Left ventricle myocardium inferior (tissue), 1 donor: ENCODE results near the gene KLHL11. TPM values are rescaled to one million over a fixed set of nuclear protein-coding genes. Genes with fewer than 3 reads are reported as not detected.
"Not testable (repeated sequence)": the region's sequence is repeated elsewhere in the genome, so short reads cannot be mapped to it uniquely, and the experiment has no call there.

Source experiments
- DNase-seq: peaks from one replicate; pipeline ENCODE4 v3.0.0-alpha.2; 2020
- H3K27ac ChIP-seq: fragments of 200-600 bp; replicated peaks from 2 replicates; pipeline ENCODE4 v1.8.0; 2021
- H3K27me3 ChIP-seq: fragments of 200-600 bp; 2 replicates; pipeline ENCODE4 v1.8.0; 2021; ENCODE audit warnings: low read depth
- H3K36me3 ChIP-seq: fragments of 200-600 bp; 2 replicates; pipeline ENCODE4 v1.8.0; 2021
- H3K4me1 ChIP-seq: fragments of 200-600 bp; 2 replicates; pipeline ENCODE4 v1.8.0; 2021
- H3K4me3 ChIP-seq: fragments of 200-600 bp; 2 replicates; pipeline ENCODE4 v1.8.0; 2021; ENCODE audit warnings: mild to moderate bottlenecking, moderate library complexity
- H3K9me3 ChIP-seq: fragments of 200-600 bp; replicated peaks from 2 replicates; pipeline ENCODE4 v1.8.0; 2021
- intact Hi-C: fragments of 100-400 bp; cut with micrococcal nuclease; formaldehyde crosslinking; loops from one replicate; pipeline ENCODE4 v1.11.0; 2022
- total RNA-seq: library from RNA; stranded (reverse); fragmentation: NEBNext Ultra II Directional; extraction: Animal tissue kit (Norgen Biotek cat#: 25700); gene quantifications from one replicate; pipeline ENCODE4 v1.2.1, GENCODE V29; 2021
- TF ChIP-seq, protein P1 (sequence below): fragments of 200-600 bp; IDR thresholded peaks from 2 replicates; pipeline ENCODE4 v1.8.0; 2021; ENCODE audit warnings: antibody characterized with exemption, mild to moderate bottlenecking, borderline replicate concordance
- donor health status: DM: no; HTN: yes; CAD: no; lungs with severe emphysema.

The KLHL11 gene
- total RNA-seq, 1 donor from 2014 or later = 3.5 TPM

DNA sequence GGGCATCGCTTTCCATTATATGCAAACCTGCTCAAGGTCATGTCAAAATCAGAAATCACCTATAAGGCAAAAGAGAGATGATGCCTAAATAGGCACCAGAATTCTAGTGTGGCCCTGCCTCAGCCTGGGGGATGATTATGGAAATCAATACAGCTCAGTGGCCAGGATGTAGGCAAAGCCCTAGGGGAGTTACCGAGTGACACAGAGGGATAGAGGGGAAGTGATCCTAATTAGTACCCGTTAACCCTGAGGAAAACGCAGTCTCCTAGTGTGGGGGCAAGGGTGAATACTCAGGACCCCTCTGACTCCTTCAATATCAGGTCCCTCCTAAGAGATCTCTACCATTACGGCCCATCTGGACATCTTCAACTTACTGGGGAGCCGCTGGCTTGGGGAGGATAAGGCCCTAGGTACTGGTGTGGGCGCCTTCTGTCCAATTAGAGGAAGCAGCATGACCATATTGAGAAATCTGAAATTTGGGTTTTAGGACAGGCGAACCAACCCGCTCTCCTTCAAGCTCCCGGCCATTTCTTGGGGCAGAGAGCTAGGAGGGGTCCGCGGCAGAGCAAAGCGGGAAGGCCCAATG, 29.9 kb downstream of the KLHL11 start:
- no peaks in the 10 kb centered on the region for H3K9me3 ChIP-seq
- peaks cover 24% of the 10 kb centered on the region for H3K4me1 ChIP-seq
- H3K4me3 ChIP-seq = peak overlapping the region; percentile 98
- H3K27ac ChIP-seq = peak overlapping the region; percentile 71
- peaks cover 23% of the 10 kb centered on the region for H3K36me3 ChIP-seq
- TF ChIP-seq, protein P1, sequence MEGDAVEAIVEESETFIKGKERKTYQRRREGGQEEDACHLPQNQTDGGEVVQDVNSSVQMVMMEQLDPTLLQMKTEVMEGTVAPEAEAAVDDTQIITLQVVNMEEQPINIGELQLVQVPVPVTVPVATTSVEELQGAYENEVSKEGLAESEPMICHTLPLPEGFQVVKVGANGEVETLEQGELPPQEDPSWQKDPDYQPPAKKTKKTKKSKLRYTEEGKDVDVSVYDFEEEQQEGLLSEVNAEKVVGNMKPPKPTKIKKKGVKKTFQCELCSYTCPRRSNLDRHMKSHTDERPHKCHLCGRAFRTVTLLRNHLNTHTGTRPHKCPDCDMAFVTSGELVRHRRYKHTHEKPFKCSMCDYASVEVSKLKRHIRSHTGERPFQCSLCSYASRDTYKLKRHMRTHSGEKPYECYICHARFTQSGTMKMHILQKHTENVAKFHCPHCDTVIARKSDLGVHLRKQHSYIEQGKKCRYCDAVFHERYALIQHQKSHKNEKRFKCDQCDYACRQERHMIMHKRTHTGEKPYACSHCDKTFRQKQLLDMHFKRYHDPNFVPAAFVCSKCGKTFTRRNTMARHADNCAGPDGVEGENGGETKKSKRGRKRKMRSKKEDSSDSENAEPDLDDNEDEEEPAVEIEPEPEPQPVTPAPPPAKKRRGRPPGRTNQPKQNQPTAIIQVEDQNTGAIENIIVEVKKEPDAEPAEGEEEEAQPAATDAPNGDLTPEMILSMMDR = no peak
- intact Hi-C loops = no loop called here
- no peaks in the 10 kb centered on the region for H3K27me3 ChIP-seq
- DNase-seq = no peak

GRCh38 chr17:41829961-41830360, 35.3 kb downstream of the KLHL11 start:
- H3K4me3 ChIP-seq, H3K27me3 ChIP-seq, H3K27ac ChIP-seq, intact Hi-C loops, DNase-seq, H3K4me1 ChIP-seq, H3K9me3 ChIP-seq: not testable (repeated sequence)
- peaks cover 65% of the 10 kb centered on the region for H3K36me3 ChIP-seq

DNA sequence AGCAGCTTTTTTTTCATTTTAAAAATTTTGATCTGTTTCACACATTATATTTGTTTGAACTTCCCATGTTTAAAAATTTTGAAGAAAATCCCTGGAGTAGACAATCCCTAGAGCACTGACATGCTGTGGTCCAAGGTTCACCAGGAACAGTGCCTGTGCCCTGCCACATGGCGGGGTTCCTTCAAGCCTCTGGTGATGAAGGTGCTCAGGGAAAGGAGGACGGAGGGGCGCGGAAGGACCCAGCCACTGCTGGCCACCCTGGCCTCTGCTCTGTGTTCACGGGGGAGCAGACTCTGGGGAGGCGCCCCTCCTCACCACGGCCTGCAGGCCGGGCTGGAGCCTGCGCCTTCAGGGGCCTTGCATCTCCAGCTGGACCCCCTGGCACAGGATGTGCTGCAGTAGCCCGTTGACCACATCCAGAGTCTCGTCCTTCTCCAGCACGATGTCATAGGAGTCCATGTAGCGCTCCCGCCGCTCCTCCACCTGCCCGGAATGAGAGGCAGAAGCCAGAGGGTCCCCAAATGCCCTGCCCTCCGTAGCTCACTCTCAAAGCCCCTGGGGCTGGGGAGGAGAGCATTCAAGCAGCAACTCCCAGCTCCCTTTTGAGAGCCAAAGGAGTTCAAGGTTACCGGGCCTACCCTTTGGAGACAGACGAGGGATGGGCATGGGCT, 39.9 kb downstream of the KLHL11 start:
- Histone ChIP-seq H3K9me3 (no peaks in the 10 kb centered on the region), H3K4me3 (no peak overlapping the region), H3K27me3 (no peaks in the 10 kb centered on the region), H3K4me1 (no peaks in the 10 kb centered on the region), H3K27ac (no peak overlapping the region), H3K36me3 (peaks cover 47% of the 10 kb centered on the region)
- intact Hi-C loops = no loop called here
- DNase-seq = no peak
- TF ChIP-seq, protein P1 = no peak

DNA sequence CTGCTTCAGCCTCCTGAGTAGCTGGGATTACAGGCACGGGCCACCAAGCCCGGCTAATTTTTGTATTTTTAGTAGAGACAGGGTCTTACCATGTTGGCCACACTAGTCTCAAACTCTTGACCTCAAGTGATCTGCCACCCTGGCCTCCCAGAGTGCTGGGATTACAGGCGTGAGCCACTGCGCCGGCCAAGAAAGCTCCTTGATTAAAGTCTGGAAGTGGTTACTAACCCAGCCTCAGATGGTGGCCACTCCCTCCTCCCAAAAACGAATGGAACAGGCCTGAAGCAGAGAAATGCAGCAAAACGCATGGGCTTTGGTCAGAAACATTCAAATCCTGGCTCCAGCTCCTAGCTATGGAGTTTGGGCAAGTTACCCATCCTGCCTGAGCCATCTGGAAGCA, 41.1 kb downstream of the KLHL11 start:
- no peaks in the 10 kb centered on the region for H3K4me1 ChIP-seq
- TF ChIP-seq, protein P1 = no peak

GRCh38 chr17:41823580-41823979, 41.6 kb downstream of the KLHL11 start:
- TF ChIP-seq, protein P1 = no peak
- Histone ChIP-seq H3K4me1 (no peaks in the 10 kb centered on the region), H3K27ac (no peak overlapping the region), H3K27me3 (peaks cover 3% of the 10 kb centered on the region), H3K36me3 (peaks cover 31% of the 10 kb centered on the region), H3K4me3 (no peak overlapping the region), H3K9me3 (no peaks in the 10 kb centered on the region)
- DNase-seq = no peak
- intact Hi-C loops = no loop called here

More for the DNA sequence above, 41.1 kb downstream of the KLHL11 start:
- Histone ChIP-seq H3K27me3 (peaks cover 3% of the 10 kb centered on the region), H3K9me3 (no peaks in the 10 kb centered on the region), H3K4me3 (no peak overlapping the region), H3K27ac (no peak overlapping the region), H3K36me3 (peaks cover 36% of the 10 kb centered on the region)
- DNase-seq = no peak
- intact Hi-C loops = no loop called here

DNA sequence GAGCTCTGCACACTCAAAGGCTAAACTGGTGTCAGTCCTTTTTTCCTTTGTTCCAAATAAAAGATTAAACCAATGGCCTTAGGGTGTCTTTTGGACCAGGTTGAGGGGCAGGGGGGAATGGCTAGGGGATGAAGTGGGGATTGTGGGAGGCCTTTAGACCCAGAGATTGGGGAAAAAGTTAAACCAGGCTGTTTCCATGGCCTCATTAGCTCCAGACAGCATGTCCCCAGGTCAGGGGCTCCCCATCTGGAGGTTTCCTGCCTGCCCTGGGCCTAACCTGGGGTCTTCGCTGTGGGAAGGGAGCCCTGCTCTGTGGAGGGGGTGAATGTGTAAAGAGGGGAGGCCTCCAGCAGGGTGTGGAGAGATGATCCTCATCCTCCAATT, 42.1 kb downstream of the KLHL11 start:
- Histone ChIP-seq H3K4me3 (no peak overlapping the region), H3K27me3 (peaks cover 3% of the 10 kb centered on the region), H3K27ac (no peak overlapping the region), H3K9me3 (no peaks in the 10 kb centered on the region), H3K36me3 (peaks cover 27% of the 10 kb centered on the region), H3K4me1 (no peaks in the 10 kb centered on the region)
- no peak for DNase-seq
- TF ChIP-seq, protein P1 = no peak
- intact Hi-C loops = no loop called here
